ENCODE measurements around the gene SETD4. TPM values are rescaled to one million over a fixed set of nuclear protein-coding genes. Genes with fewer than 3 reads are reported as not detected.
A peak's percentile ranks its signal among the peaks of the same experiment; 100 is the strongest.

SETD4 gene
- total and polyA plus RNA-seq, 2 of the 13 experiments (the other 11 are each of a cell fraction or from before 2014, with no cell fraction given), result 7.1 to 14.4 TPM

DNA sequence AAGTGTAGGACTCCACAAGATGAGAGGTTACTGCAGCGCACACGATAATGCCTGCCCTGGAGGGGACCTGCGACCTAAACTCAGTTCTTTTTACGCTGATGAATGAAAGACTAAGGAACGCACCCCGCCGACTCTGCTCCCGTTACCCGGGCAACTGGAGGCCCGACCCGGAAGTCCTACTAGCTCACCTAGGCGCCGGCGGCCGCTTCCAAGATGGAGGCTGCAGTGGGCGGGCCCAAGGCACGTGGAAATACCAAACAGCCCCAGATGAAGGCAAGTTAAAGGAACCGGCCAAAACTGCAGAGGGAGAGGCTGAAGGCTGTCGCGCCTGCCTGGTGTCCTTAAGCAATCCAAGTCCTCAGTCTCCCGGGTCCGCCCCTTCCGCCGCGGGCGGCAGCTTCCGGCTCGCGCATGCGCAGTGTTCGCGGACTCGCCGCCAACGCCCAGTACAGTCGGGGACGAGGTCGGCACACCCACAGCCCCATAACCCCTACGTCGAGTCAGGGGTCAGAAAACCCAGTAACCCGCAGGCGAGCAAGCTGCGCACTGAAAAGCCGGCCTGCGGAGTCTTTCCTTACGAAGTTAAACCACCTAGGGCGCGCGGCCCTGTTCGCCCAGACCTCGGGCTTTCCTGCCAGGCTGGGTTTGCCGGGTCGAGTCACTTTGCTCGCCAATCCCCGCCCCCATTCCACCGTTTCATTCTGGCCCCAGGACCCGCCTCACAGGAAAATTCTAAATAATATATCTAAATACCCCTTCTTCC is at the start of gene SETD4 (continued):
- TF ChIP-seq ZNF317 (CRISPR knock-in tag; IDR thresholded peaks at IDR 0.05) (0 out of 2 replicates have a peak, but pooled peaks have one; percentile 14), ZNF598 (CRISPR knock-in tag; IDR thresholded peaks at IDR 0.05; ENCODE audit: borderline replicate concordance) (peak; percentile 43; the same call in 1 of the 2 replicates), ZNF383 (CRISPR knock-in tag; IDR thresholded peaks at IDR 0.05; ENCODE audit: borderline replicate concordance) (no peak), NR2F1 (CRISPR knock-in tag; IDR thresholded peaks at IDR 0.05) (0 out of 4 replicates have a peak, but pooled peaks of 1 of the 2 experiments have one; percentile 22), RBM22 (optimal IDR thresholded peaks at IDR 0.05; ENCODE audit: low read length) (no peak), ZBTB42 (CRISPR knock-in tag; IDR thresholded peaks at IDR 0.05) (0 out of 2 replicates have a peak, but pooled peaks have one; percentile 35), KAT8 (CRISPR knock-in tag; IDR thresholded peaks at IDR 0.05) (peak; percentile 94), PLRG1 (conservative IDR thresholded peaks at IDR 0.05) (no peak), FIP1L1 (IDR thresholded peaks at IDR 0.05; ENCODE audit: borderline replicate concordance, insufficient read depth, low read depth, low read length) (no peak), KDM4B (CRISPR knock-in tag; IDR thresholded peaks at IDR 0.05) (no peak), ZNF790 (CRISPR knock-in tag; IDR thresholded peaks at IDR 0.05; ENCODE audit: borderline replicate concordance) (no peak), ZNF720 (CRISPR knock-in tag; IDR thresholded peaks at IDR 0.05) (no peak), KDM5B (CRISPR knock-in tag; IDR thresholded peaks at IDR 0.05; ENCODE audit: borderline replicate concordance) (peak; percentile 71; the same call in 1 of the 2 replicates), ZNF274 (CRISPR knock-in tag; IDR thresholded peaks at IDR 0.05) (0 out of 2 replicates have a peak, but pooled peaks have one; percentile 15), PAWR (CRISPR knock-in tag; IDR thresholded peaks at IDR 0.05; ENCODE audit: borderline replicate concordance) (no peak), RBM39 (IDR thresholded peaks at IDR 0.05; ENCODE audit: low read depth, low read length, poor library complexity, severe bottlenecking) (peak; percentile 76), GABPB1 (CRISPR knock-in tag; IDR thresholded peaks at IDR 0.05) (peak; percentile 96), BHLHE40 (IDR thresholded peaks at IDR 0.05; ENCODE audit: low read length) (peak; percentile 44; the same call in 1 of the 2 replicates), SMC3 (IDR thresholded peaks at IDR 0.05; ENCODE audit: low read length) (no peak)
- TF ChIP-seq, protein P1, sequence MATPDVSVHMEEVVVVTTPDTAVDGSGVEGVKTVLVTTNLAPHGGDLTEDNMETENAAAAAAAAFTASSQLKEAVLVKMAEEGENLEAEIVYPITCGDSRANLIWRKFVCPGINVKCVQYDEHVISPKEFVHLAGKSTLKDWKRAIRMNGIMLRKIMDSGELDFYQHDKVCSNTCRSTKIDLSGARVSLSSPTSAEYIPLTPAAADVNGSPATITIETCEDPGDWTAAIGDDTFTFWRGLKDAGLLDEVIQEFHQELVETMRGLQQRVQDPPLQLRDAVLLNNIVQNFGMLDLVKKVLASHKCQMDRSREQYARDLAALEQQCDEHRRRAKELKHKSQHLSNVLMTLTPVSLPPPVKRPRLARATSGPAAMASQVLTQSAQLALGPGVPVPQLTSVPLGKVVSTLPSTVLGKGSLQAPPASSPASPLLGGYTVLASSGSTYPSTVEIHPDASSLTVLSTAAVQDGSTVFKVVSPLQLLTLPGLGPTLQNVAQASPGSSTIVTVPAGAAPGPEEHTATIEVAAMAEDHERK (CRISPR knock-in tag; IDR thresholded peaks at IDR 0.05; ENCODE audit: low read depth), result no peak
- TF ChIP-seq, protein P2, sequence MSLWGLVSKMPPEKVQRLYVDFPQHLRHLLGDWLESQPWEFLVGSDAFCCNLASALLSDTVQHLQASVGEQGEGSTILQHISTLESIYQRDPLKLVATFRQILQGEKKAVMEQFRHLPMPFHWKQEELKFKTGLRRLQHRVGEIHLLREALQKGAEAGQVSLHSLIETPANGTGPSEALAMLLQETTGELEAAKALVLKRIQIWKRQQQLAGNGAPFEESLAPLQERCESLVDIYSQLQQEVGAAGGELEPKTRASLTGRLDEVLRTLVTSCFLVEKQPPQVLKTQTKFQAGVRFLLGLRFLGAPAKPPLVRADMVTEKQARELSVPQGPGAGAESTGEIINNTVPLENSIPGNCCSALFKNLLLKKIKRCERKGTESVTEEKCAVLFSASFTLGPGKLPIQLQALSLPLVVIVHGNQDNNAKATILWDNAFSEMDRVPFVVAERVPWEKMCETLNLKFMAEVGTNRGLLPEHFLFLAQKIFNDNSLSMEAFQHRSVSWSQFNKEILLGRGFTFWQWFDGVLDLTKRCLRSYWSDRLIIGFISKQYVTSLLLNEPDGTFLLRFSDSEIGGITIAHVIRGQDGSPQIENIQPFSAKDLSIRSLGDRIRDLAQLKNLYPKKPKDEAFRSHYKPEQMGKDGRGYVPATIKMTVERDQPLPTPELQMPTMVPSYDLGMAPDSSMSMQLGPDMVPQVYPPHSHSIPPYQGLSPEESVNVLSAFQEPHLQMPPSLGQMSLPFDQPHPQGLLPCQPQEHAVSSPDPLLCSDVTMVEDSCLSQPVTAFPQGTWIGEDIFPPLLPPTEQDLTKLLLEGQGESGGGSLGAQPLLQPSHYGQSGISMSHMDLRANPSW (CRISPR knock-in tag; IDR thresholded peaks at IDR 0.05; ENCODE audit: borderline replicate concordance), result no peak
- TF ChIP-seq, protein P3, sequence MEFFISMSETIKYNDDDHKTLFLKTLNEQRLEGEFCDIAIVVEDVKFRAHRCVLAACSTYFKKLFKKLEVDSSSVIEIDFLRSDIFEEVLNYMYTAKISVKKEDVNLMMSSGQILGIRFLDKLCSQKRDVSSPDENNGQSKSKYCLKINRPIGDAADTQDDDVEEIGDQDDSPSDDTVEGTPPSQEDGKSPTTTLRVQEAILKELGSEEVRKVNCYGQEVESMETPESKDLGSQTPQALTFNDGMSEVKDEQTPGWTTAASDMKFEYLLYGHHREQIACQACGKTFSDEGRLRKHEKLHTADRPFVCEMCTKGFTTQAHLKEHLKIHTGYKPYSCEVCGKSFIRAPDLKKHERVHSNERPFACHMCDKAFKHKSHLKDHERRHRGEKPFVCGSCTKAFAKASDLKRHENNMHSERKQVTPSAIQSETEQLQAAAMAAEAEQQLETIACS (CRISPR knock-in tag; IDR thresholded peaks at IDR 0.05), result no peak
- TF ChIP-seq, protein P4, sequence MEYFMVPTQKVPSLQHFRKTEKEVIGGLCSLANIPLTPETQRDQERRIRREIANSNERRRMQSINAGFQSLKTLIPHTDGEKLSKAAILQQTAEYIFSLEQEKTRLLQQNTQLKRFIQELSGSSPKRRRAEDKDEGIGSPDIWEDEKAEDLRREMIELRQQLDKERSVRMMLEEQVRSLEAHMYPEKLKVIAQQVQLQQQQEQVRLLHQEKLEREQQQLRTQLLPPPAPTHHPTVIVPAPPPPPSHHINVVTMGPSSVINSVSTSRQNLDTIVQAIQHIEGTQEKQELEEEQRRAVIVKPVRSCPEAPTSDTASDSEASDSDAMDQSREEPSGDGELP (IDR thresholded peaks at IDR 0.05; ENCODE audit: borderline replicate concordance, low read depth), result no peak; the same call in 1 of the 2 replicates

Measured in HepG2 (cell line).